HUES64 (cell line): ENCODE measurements around the gene PLP2. TPM values are rescaled to one million over a fixed set of nuclear protein-coding genes. Genes with fewer than 3 reads are reported as not detected.
"Not testable (repeated sequence)": the region's sequence is repeated elsewhere in the genome, so short reads cannot be mapped to it uniquely, and the experiment has no call there.

ENCODE experiments used
- H3K27ac ChIP-seq: 2 replicates; pipeline ENCODE4 v1.7.0; 2013; ENCODE audit warnings: low read depth, low read length, inconsistent platforms
- H3K27me3 ChIP-seq: 2 replicates; pipeline ENCODE4 v1.6.1; 2013; ENCODE audit warnings: mild to moderate bottlenecking, low read length; ENCODE audit not compliant: insufficient read depth
- H3K36me3 ChIP-seq: 2 replicates; pipeline ENCODE4 v1.6.1; 2013; ENCODE audit warnings: mild to moderate bottlenecking, low read length; ENCODE audit not compliant: insufficient read depth
- H3K4me1 ChIP-seq: 2 replicates; pipeline ENCODE4 v1.6.1; 2013; ENCODE audit warnings: mild to moderate bottlenecking, low read length, moderate library complexity; ENCODE audit not compliant: insufficient read depth
- H3K4me3 ChIP-seq: 2 replicates; pipeline ENCODE4 v1.5.1; 2013; ENCODE audit warnings: mild to moderate bottlenecking, low read length, moderate library complexity
- H3K9ac ChIP-seq: 2 replicates; pipeline ENCODE4 v1.6.1; 2013; ENCODE audit warnings: mild to moderate bottlenecking, low read depth, low read length
- H3K9me3 ChIP-seq: 2 replicates; pipeline ENCODE4 v1.6.1; 2013; ENCODE audit warnings: low read depth, low read length; ENCODE audit not compliant: insufficient read depth
- WGBS: fragments of 150-250, 120-280 bp; methylation state at CpG from one replicate; pipeline ENCODE4 v1.1.7; 2013; ENCODE audit warnings: missing lambda C conversion rate; 5-methylcytosine and 5-hydroxymethylcytosine counted together
- polyA plus RNA-seq, 2 experiments: library from polyadenylated mRNA; stranded (reverse); fragments of 50-300 nt; gene quantifications; one replicate each; pipeline ENCODE4 v1.2.3, GENCODE V29; 2013

Gene PLP2, protein sequence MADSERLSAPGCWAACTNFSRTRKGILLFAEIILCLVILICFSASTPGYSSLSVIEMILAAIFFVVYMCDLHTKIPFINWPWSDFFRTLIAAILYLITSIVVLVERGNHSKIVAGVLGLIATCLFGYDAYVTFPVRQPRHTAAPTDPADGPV
- polyA plus RNA-seq (2013, experiment 1 of 2), result 2.8 TPM
- polyA plus RNA-seq (2013, experiment 2 of 2), result 3.8 TPM

GRCh38 chrX:49171752-49172279 is at the start of gene PLP2:
TSS of gene PLP2 (plus strand) at chrX:49171898. CDS start at chrX:49172001, 103 bp downstream.
- Histone ChIP-seq H3K27me3 (peaks cover 39% of the 10 kb centered on the region), H3K9me3 (no peaks in the 10 kb centered on the region), H3K36me3 (no peaks in the 10 kb centered on the region), H3K9ac (no peak within 1 kb of the TSS), H3K4me1 (0 out of 2 replicates have a peak, but pooled peaks cover 5% of the 10 kb centered on the region), H3K27ac (no peak within 1 kb of the TSS), H3K4me3 (peak within 1 kb of the TSS; percentile 57)
- 1% methylated on average over 46 of the region's 46 CpGs for WGBS

GRCh38 chrX:49122499-49122898 is 49.2 kb upstream of the PLP2 start:
- Histone ChIP-seq H3K27me3 (no peaks in the 10 kb centered on the region), H3K4me3 (peak overlapping the region; percentile 96), H3K9me3 (no peaks in the 10 kb centered on the region), H3K4me1 (no peaks in the 10 kb centered on the region), H3K27ac (no peak overlapping the region), H3K9ac (no peak overlapping the region; the same call in 1 of the 2 replicates), H3K36me3 (peaks cover 26% of the 10 kb centered on the region)
- 80% methylated on average over 5 of the region's 5 CpGs for WGBS

DNA sequence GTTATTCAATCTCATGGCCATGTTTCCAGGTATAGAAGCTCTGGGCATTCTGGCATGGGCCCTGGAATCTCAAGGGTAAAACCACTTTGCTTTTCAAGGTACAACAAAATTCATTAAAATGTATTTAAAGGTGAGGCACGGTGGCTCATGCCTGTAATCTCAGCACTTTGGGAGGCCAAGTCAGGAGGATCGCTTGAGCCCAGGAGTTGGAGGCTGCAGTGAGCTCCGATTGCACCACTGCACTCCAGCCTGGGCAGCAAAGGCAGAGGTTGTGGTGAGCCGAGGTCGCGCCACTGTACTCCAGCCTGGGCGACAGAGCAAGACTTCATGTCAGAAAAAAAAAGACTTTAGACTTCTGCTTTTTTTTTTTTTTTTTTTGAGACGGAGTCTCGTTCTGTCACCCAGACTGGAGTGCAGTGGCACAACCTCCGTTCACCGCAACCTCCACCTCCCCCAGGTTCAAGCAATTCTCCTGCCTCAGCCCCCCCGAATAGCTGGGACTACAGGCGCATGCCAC is 43.9 kb upstream of the PLP2 start:
- H3K9ac ChIP-seq, H3K4me3 ChIP-seq, H3K36me3 ChIP-seq, H3K27me3 ChIP-seq, H3K27ac ChIP-seq, H3K9me3 ChIP-seq, H3K4me1 ChIP-seq: not testable (repeated sequence)
- 86% methylated on average over 12 of the region's 13 CpGs for WGBS

- Histone ChIP-seq H3K4me3 (no peak overlapping the region), H3K27ac (no peak overlapping the region), H3K27me3 (no peaks in the 10 kb centered on the region), H3K4me1 (no peaks in the 10 kb centered on the region), H3K36me3 (no peaks in the 10 kb centered on the region), H3K9ac (no peak overlapping the region), H3K9me3 (no peaks in the 10 kb centered on the region)
- WGBS, result 84% methylated on average over 4 of the region's 4 CpGs
These were observed 42.3 kb upstream of the PLP2 start for GRCh38 chrX:49129427-49129826.

DNA sequence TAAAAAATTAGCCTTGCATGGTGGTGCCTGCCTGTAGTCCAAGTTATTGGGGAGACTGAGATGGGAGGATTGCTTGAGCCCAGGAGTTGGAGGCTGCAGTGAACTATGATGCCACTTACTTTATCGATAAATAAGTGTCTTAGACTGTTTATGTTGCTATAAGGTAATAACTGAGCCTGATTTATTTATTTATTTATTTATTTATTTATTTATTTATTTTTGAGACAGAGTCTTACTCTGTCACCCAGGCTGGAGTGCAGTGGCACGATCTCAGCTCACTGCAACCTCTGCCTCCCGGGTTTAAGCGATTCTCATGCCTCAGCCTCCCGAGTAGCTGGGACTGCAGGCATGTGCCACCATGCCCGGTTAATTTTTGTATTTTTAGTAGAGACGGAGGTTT is 39.4 kb upstream of the PLP2 start:
- not testable (repeated sequence) for H3K36me3 ChIP-seq, H3K27me3 ChIP-seq, H3K27ac ChIP-seq, H3K4me3 ChIP-seq, H3K4me1 ChIP-seq, H3K9me3 ChIP-seq, H3K9ac ChIP-seq
- 96% methylated on average over 6 of the region's 7 CpGs for WGBS

GRCh38 chrX:49133759-49134158 is 37.9 kb upstream of the PLP2 start:
- Histone ChIP-seq H3K27me3 (no peaks in the 10 kb centered on the region), H3K9me3 (no peaks in the 10 kb centered on the region), H3K4me1 (no peaks in the 10 kb centered on the region), H3K4me3 (no peak overlapping the region), H3K27ac (no peak overlapping the region), H3K36me3 (no peaks in the 10 kb centered on the region), H3K9ac (no peak overlapping the region)
- no CpG with 5 or more reads among the region's 1 CpG for WGBS

DNA sequence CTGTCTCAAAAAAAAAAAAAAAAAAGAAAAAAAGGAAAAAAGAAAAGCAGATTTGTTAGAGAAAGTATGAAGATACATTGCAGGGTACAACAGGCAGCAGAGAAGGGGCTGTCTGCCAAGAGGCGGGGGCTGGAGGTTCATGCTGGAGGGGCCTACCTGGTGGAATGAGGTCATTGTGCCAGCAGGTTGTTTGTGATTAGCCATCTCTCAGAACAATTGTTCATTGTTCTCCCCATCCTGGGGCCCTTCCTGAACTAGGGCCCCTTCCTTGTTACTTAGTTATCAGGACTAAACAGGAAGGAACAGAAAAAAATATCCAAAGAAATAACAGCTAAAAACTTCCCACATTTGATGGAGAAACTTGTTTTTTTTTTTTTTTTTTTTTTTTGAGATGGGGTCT is 34.2 kb upstream of the PLP2 start:
- H3K4me3 ChIP-seq, result no peak overlapping the region
- no peak overlapping the region for H3K27ac ChIP-seq
- no peaks in the 10 kb centered on the region for H3K9me3 ChIP-seq
- 82% methylated on average over 1 of the region's 1 CpG for WGBS
- no peak overlapping the region for H3K9ac ChIP-seq
- no peaks in the 10 kb centered on the region for H3K27me3 ChIP-seq
- no peaks in the 10 kb centered on the region for H3K4me1 ChIP-seq
- no peaks in the 10 kb centered on the region for H3K36me3 ChIP-seq

GRCh38 chrX:49139713-49140112 is 32.0 kb upstream of the PLP2 start:
- H3K4me3 ChIP-seq, result no peak overlapping the region
- 90% methylated on average over 2 of the region's 4 CpGs for WGBS
- no peaks in the 10 kb centered on the region for H3K9me3 ChIP-seq
- no peak overlapping the region for H3K27ac ChIP-seq
- H3K4me1 ChIP-seq, result no peaks in the 10 kb centered on the region
- no peak overlapping the region for H3K9ac ChIP-seq
- H3K27me3 ChIP-seq, result no peaks in the 10 kb centered on the region
- H3K36me3 ChIP-seq, result no peaks in the 10 kb centered on the region

- WGBS, result 64% methylated on average over 4 of the region's 9 CpGs
- H3K36me3 ChIP-seq, H3K27me3 ChIP-seq, H3K27ac ChIP-seq, H3K4me1 ChIP-seq, H3K9ac ChIP-seq, H3K4me3 ChIP-seq, H3K9me3 ChIP-seq: not testable (repeated sequence)
These were observed 29.4 kb upstream of the PLP2 start for GRCh38 chrX:49142264-49142663.

GRCh38 chrX:49143154-49143553 is 28.5 kb upstream of the PLP2 start:
- not testable (repeated sequence) for H3K4me1 ChIP-seq, H3K27me3 ChIP-seq, H3K36me3 ChIP-seq, H3K9me3 ChIP-seq, H3K9ac ChIP-seq, H3K27ac ChIP-seq, H3K4me3 ChIP-seq
- 75% methylated on average over 7 of the region's 7 CpGs for WGBS

- H3K9ac ChIP-seq, result no peak overlapping the region
- WGBS, result 98% methylated on average over 8 of the region's 8 CpGs
- H3K36me3 ChIP-seq, result no peaks in the 10 kb centered on the region
- no peaks in the 10 kb centered on the region for H3K27me3 ChIP-seq
- H3K9me3 ChIP-seq, result no peaks in the 10 kb centered on the region
- no peaks in the 10 kb centered on the region for H3K4me1 ChIP-seq
- no peak overlapping the region for H3K4me3 ChIP-seq
- no peak overlapping the region for H3K27ac ChIP-seq
These were observed 24.4 kb upstream of the PLP2 start for GRCh38 chrX:49147282-49147681.

DNA sequence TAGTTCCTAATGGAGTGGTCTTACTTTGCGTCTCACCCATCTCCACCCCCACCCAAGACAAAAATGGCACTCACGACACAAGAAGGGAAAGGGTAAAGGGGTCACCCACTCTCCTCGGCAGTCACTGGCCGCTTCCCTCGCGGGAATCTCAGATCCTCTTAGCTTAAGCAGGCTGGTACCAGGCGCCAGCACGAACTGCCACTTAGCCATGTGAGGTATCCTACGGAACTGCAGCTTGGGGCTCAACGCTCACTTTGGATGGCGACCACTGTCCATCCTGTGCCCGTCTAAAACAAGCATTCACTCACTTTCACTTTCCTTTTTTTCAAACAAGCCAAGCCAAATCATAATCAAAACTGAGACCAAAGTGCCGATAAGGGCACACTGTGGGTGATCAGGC is 23.8 kb upstream of the PLP2 start:
- Histone ChIP-seq H3K9me3 (no peaks in the 10 kb centered on the region), H3K27ac (no peak overlapping the region), H3K9ac (no peak overlapping the region), H3K4me3 (no peak overlapping the region), H3K27me3 (no peaks in the 10 kb centered on the region), H3K36me3 (no peaks in the 10 kb centered on the region), H3K4me1 (no peaks in the 10 kb centered on the region)
- 95% methylated on average over 12 of the region's 13 CpGs for WGBS
